Thyroid gland (tissue), 4 donors: Measurements from ENCODE around the gene MCHR1. TPM values are rescaled to one million over a fixed set of nuclear protein-coding genes. Genes with fewer than 3 reads are reported as not detected.

ENCODE experiments used
- DNase-seq, 2 donors: peaks; one replicate each; pipeline ENCODE4 v3.0.0-alpha.2; 2019
- H3K27ac ChIP-seq, 3 donors: fragments of 200-600 bp; sonication (generic); 1 replicate in 2 of 3; 2 replicates in 1 of 3; pipeline ENCODE4 v1.5.1; 2016 to 2019; ENCODE audit warnings: mild to moderate bottlenecking in 1 of 3, moderate library complexity in 1 of 3
- H3K27me3 ChIP-seq: fragments of 200-600 bp; sonication (generic); one replicate; pipeline ENCODE4 v1.5.1; 2019
- H3K36me3 ChIP-seq, 2 donors: fragments of 200-600 bp; sonication (generic); one replicate each; pipeline ENCODE4 v1.5.1; 2016 to 2019
- H3K4me1 ChIP-seq, 2 donors: fragments of 200-600 bp; sonication (generic); one replicate each; pipeline ENCODE4 v1.5.1; 2017 to 2019
- H3K4me3 ChIP-seq, 3 donors: fragments of 200-600 bp; sonication (generic); replicated peaks in 1 of 3; 1 replicate in 2 of 3; 2 replicates in 1 of 3; pipeline ENCODE4 v1.5.1; 2016; ENCODE audit warnings: mild to moderate bottlenecking in 1 of 3
- H3K9me3 ChIP-seq: fragments of 200-600 bp; sonication (generic); one replicate; pipeline ENCODE4 v1.5.1; 2017
- POLR2A ChIP-seq, 2 donors: fragments of 450-650 bp; IDR thresholded peaks; one replicate each; pipeline ENCODE4 v1.6.1; 2017; ENCODE audit warnings: antibody characterized with exemption in 2 of 2, mild to moderate bottlenecking in 2 of 2, moderate library complexity in 1 of 2
- WGBS, 2 donors: methylation state at CpG; one replicate each; pipeline ENCODE4 v1.1.5; 2017; 5-methylcytosine and 5-hydroxymethylcytosine counted together
- intact Hi-C: fragments of 100-400 bp; cut with DNase I; formaldehyde crosslinking; loops from one replicate; pipeline ENCODE4 v1.15.1; 2023
- total RNA-seq, 4 donors: library from RNA; depleted of rRNA; stranded (reverse); fragments of >200 nt; gene quantifications; one replicate each; pipeline ENCODE4 v1.2.3, GENCODE V29; 2016
- TF ChIP-seq, protein P1 (sequence below), 6 experiments: fragments of 200-600 bp in 3 of 6; fragments of 450-650 bp in 3 of 6; sonication (generic) in 3 of 6; IDR thresholded peaks; one replicate each; pipeline ENCODE4 v1.5.1; 2016 to 2019; ENCODE audit warnings: antibody characterized with exemption in 6 of 6, mild to moderate bottlenecking in 2 of 6, inconsistent platforms in 1 of 6, moderate library complexity in 1 of 6

MCHR1 gene
- total RNA-seq, 4 donors from 2014 or later = not detected

DNA sequence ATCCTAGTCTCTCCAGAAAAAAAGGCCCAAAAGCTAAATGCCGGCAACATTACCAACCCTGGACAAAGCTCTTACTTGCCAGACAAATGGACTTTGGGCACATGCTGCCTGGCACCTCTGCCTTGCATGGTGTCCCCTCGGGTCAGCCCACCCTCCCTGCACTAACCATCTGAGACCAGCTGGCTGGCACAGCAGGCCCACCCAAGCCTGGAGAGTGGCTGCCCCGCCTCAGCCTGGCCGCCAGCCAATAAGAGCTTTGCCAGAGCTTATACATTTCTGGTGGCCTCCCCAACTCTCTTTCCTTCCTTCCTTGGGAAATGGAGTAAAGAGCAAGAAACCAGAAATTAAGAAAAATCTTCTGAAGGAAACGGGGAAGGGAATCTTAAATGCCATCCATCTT is 24.5 kb downstream of the MCHR1 start:
- DNase-seq = no peak
- TF ChIP-seq, protein P1, sequence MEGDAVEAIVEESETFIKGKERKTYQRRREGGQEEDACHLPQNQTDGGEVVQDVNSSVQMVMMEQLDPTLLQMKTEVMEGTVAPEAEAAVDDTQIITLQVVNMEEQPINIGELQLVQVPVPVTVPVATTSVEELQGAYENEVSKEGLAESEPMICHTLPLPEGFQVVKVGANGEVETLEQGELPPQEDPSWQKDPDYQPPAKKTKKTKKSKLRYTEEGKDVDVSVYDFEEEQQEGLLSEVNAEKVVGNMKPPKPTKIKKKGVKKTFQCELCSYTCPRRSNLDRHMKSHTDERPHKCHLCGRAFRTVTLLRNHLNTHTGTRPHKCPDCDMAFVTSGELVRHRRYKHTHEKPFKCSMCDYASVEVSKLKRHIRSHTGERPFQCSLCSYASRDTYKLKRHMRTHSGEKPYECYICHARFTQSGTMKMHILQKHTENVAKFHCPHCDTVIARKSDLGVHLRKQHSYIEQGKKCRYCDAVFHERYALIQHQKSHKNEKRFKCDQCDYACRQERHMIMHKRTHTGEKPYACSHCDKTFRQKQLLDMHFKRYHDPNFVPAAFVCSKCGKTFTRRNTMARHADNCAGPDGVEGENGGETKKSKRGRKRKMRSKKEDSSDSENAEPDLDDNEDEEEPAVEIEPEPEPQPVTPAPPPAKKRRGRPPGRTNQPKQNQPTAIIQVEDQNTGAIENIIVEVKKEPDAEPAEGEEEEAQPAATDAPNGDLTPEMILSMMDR (IDR thresholded peaks at IDR 0.05) = no peak
- TF ChIP-seq POLR2A (IDR thresholded peaks at IDR 0.05) = no peak
- H3K36me3 ChIP-seq = no peaks in the 10 kb centered on the region
- H3K27me3 ChIP-seq = no peaks in the 10 kb centered on the region
- no peak overlapping the region for H3K4me3 ChIP-seq
- H3K4me1 ChIP-seq = no peaks in the 10 kb centered on the region
- H3K9me3 ChIP-seq = no peaks in the 10 kb centered on the region
- intact Hi-C loops = no loop called here
- no peak overlapping the region for H3K27ac ChIP-seq
- WGBS, 2 donors = 63 to 72% methylated on average over 5 of the region's 5 CpGs

DNA sequence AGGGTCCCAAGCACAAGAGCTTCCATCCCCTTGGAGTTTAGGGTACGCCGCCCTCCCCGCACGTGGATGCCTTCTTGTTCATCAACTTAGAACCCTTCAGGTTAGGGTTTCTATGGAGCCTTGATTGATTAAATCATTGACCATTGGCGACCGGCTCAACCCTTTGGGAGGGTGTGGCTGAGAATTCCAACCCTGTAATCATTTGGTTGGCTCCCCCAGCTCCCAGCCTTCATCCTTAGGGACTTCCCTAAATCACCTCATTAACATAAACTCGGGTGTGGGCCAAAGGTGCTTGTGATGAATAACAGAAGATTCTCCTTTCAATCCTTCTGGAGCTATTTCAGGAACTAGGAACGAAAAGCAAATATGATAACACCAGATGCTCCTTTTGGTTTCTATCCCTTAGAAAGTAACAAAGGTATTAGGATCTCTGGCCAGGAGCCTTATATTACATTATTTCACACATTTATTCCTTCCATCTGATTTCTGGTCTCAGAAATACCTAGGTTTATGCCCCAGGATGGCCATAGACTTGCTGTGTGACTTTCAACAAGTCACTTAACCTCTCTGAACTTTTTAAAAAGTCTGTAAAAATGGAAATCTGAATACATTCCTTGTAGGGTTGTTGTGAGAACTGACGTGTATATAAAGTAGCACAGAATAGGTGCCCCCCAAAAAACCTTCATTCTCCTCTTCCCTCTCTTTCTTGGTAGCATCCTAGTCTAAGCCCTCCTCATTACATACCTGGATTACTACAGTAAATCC is 26.8 kb downstream of the MCHR1 start:
- H3K36me3 ChIP-seq = no peaks in the 10 kb centered on the region
- intact Hi-C loops = no loop called here
- no peak overlapping the region for H3K4me3 ChIP-seq
- DNase-seq = no peak
- TF ChIP-seq POLR2A (IDR thresholded peaks at IDR 0.05) = no peak
- TF ChIP-seq, protein P1 (IDR thresholded peaks at IDR 0.05) = no peak
- no peak overlapping the region for H3K27ac ChIP-seq
- no peaks in the 10 kb centered on the region for H3K27me3 ChIP-seq
- peaks cover under 1 to 6% of the 10 kb centered on the region in 2 donors for H3K4me1 ChIP-seq
- 77% methylated on average over 9 of the region's 9 CpGs for WGBS, 2 donors
- no peaks in the 10 kb centered on the region for H3K9me3 ChIP-seq

DNA sequence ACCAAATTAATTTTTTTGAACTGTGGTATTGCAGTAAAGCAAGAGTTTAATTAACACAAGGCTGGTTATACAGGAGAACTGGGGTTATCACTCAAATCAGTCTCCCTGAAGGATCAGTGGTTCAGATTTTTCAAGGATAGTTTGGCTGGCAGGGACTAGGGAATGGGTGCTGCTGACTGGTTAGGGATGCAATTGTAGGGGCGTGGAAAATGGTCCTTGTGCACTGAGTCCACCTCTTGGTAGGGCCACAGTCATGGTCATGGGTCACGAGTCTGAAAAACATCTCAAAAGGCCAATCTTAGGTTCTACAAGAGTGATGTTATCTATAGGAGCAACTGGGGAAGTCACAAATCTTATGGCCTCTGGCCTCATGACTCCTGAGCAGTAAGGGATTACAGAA is 27.9 kb downstream of the MCHR1 start:
- intact Hi-C loops = no loop called here
- DNase-seq = no peak

DNA sequence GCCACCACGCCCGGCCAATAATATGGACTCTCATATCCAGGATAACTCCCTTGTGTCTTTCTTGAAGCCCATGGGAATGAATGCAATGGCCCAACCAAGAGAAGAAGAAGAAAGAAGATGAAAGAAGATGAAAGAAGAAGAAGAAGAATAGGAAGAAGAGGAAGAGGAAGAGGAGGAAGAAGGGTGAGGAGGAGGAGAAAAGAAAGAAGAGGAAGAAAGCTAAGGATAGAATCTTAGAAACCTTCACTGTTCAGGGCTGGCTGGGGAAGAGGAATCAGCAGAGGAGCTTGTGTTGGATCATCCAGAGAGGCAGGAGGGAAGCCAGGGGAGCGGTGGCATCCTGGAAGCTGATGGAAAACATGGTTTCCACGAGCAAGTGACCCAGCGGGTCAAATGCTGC is 28.9 kb downstream of the MCHR1 start:
- H3K4me1 ChIP-seq = peaks cover 6 to 18% of the 10 kb centered on the region in 2 donors
- H3K27ac ChIP-seq = no peak overlapping the region
- no peaks in the 10 kb centered on the region for H3K9me3 ChIP-seq
- TF ChIP-seq POLR2A (IDR thresholded peaks at IDR 0.05) = no peak
- TF ChIP-seq, protein P1 (IDR thresholded peaks at IDR 0.05) = no peak
- WGBS, 2 donors = 95% methylated on average over 5 of the region's 5 CpGs
- no peak overlapping the region for H3K4me3 ChIP-seq
- no peaks in the 10 kb centered on the region for H3K36me3 ChIP-seq
- no peak for DNase-seq
- intact Hi-C loops = no loop called here
- H3K27me3 ChIP-seq = no peaks in the 10 kb centered on the region

More for the DNA sequence above, 27.9 kb downstream of the MCHR1 start:
- no peak overlapping the region for H3K4me3 ChIP-seq
- TF ChIP-seq, protein P1 (IDR thresholded peaks at IDR 0.05) = no peak
- TF ChIP-seq POLR2A (IDR thresholded peaks at IDR 0.05) = no peak
- no peak overlapping the region for H3K27ac ChIP-seq
- no peaks in the 10 kb centered on the region for H3K9me3 ChIP-seq
- WGBS, 2 donors = 90 to 94% methylated on average over 2 of the region's 2 CpGs
- H3K27me3 ChIP-seq = no peaks in the 10 kb centered on the region
- peaks cover 6 to 16% of the 10 kb centered on the region in 2 donors for H3K4me1 ChIP-seq
- no peaks in the 10 kb centered on the region for H3K36me3 ChIP-seq

DNA sequence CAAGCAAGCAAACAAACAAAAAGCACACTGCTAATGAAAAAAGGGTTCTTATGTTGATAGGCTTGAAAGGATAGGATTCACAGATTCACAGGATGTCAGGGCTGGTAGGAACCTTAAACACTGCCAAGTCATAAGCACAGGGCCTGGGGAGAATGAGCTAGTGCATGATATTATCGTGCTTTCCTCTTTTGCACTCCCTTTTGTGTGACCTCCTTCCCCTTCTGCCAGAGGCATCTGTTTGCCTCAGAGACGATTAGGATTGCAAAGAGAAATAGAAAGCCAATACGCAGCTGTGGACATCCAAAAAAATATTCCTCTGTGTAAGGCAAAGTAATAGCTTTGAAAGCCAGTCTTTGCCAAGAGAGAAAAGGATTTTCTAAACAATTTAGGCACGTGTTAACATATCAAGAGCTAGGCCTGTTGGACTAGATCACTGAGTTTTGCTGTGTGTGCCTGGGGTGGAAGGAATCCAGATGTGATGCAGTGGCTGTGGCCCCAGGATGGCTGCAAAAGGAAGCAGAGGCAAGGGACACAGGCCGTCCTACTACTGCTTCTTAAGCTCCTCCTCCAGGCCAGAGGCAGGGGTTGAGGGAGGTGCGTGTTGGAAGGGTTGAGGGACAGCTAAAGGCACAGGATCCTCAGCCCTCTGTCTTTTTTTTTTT is 30.6 kb downstream of the MCHR1 start:
- no peak for DNase-seq
- H3K27me3 ChIP-seq = no peaks in the 10 kb centered on the region
- H3K4me3 ChIP-seq = no peak overlapping the region
- H3K9me3 ChIP-seq = no peaks in the 10 kb centered on the region
- H3K27ac ChIP-seq = no peak overlapping the region
- H3K36me3 ChIP-seq = no peaks in the 10 kb centered on the region
- 69 to 77% methylated on average over 6 of the region's 6 CpGs for WGBS, 2 donors
- intact Hi-C loops = no loop called here
- H3K4me1 ChIP-seq = peaks cover 9 to 32% of the 10 kb centered on the region in 2 donors
- TF ChIP-seq, protein P1 (IDR thresholded peaks at IDR 0.05) = no peak
- TF ChIP-seq POLR2A (IDR thresholded peaks at IDR 0.05) = no peak
